ENCODE data around the gene PPM1H.

GRCh38 chr12:62843716-62844115 is 91.2 kb downstream of the PPM1H start:
- TF ChIP-seq EP300 (IDR thresholded peaks at IDR 0.05; ENCODE audit: borderline replicate concordance in 1 of 2, low read depth in 1 of 2, low read length in 1 of 2) (no peak), CTCF (IDR thresholded peaks at IDR 0.05) (no peak), GABPA (IDR thresholded peaks at IDR 0.05; ENCODE audit: low read depth) (no peak), RFX5 (IDR thresholded peaks at IDR 0.05; ENCODE audit: low read length) (no peak), RXRA (IDR thresholded peaks at IDR 0.05; ENCODE audit: borderline replicate concordance, low read depth) (no peak), MEF2A (IDR thresholded peaks at IDR 0.05; ENCODE audit: borderline replicate concordance, low read depth) (no peak)
